ENCODE data around the gene PHEX.

Gene PHEX

GRCh38 chrX:22155126-22155525, 123.0 kb downstream of the PHEX start:
- no peak overlapping the region for H3K4me3 ChIP-seq (ENCODE audit: low read depth, low read length)
- DNase-seq (ENCODE audit: low read depth) = no peak
- no peak for TF ChIP-seq POLR2A (IDR thresholded peaks at IDR 0.05; ENCODE audit: extremely low read depth, insufficient read length)

- no peak for DNase-seq (ENCODE audit: low read depth)
- no peak overlapping the region for H3K4me3 ChIP-seq (ENCODE audit: low read depth, low read length)
- TF ChIP-seq CTCF (IDR thresholded peaks at IDR 0.05; ENCODE audit: low read depth, low read length) (no peak), MAX (IDR thresholded peaks at IDR 0.05; ENCODE audit: low read depth, low read length) (no peak), MYC (IDR thresholded peaks at IDR 0.05; ENCODE audit: low read depth, low read length) (no peak)
Observed at GRCh38 chrX:22159071-22159470, 126.9 kb downstream of the PHEX start.

GRCh38 chrX:22163326-22163725, 131.2 kb downstream of the PHEX start:
- TF ChIP-seq MYC (IDR thresholded peaks at IDR 0.05; ENCODE audit: low read depth, low read length) (no peak), POLR2A (IDR thresholded peaks at IDR 0.05; ENCODE audit: extremely low read depth, insufficient read length) (no peak), CTCF (IDR thresholded peaks at IDR 0.05; ENCODE audit: low read depth, low read length) (no peak), MAX (IDR thresholded peaks at IDR 0.05; ENCODE audit: low read depth, low read length) (no peak)
- no peak overlapping the region for H3K4me3 ChIP-seq (ENCODE audit: low read depth, low read length)
- no peak for DNase-seq (ENCODE audit: low read depth)

GRCh38 chrX:22164770-22165388, 132.8 kb downstream of the PHEX start:
- no peak for TF ChIP-seq MAX (IDR thresholded peaks at IDR 0.05; ENCODE audit: low read depth, low read length)
- no peak for DNase-seq (ENCODE audit: low read depth)

GRCh38 chrX:22165732-22166457, 133.8 kb downstream of the PHEX start:
- no peak for TF ChIP-seq MYC (IDR thresholded peaks at IDR 0.05; ENCODE audit: low read depth, low read length)
- no peak for TF ChIP-seq CTCF (IDR thresholded peaks at IDR 0.05; ENCODE audit: low read depth, low read length)
- no peak for TF ChIP-seq MAX (IDR thresholded peaks at IDR 0.05; ENCODE audit: low read depth, low read length)
- no peak for TF ChIP-seq POLR2A (IDR thresholded peaks at IDR 0.05; ENCODE audit: extremely low read depth, insufficient read length)
- DNase-seq (ENCODE audit: low read depth) = no peak
- H3K4me3 ChIP-seq (ENCODE audit: low read depth, low read length) = no peak overlapping the region

More at GRCh38 chrX:22164770-22165388, 132.8 kb downstream of the PHEX start:
- H3K4me3 ChIP-seq (ENCODE audit: low read depth, low read length) = no peak overlapping the region

GRCh38 chrX:22171287-22172060, 139.3 kb downstream of the PHEX start:
- no peak overlapping the region for H3K4me3 ChIP-seq (ENCODE audit: low read depth, low read length)
- no peak for DNase-seq (ENCODE audit: low read depth)
- TF ChIP-seq MYC (IDR thresholded peaks at IDR 0.05; ENCODE audit: low read depth, low read length) = no peak
- no peak for TF ChIP-seq CTCF (IDR thresholded peaks at IDR 0.05; ENCODE audit: low read depth, low read length)
- TF ChIP-seq POLR2A (IDR thresholded peaks at IDR 0.05; ENCODE audit: extremely low read depth, insufficient read length) = no peak
- no peak for TF ChIP-seq MAX (IDR thresholded peaks at IDR 0.05; ENCODE audit: low read depth, low read length)

All from NB4 (cell line).